ENCODE results near the gene NDST1. TPM values are rescaled to one million over a fixed set of nuclear protein-coding genes. Genes with fewer than 3 reads are reported as not detected.

Gene NDST1
- polyA plus RNA-seq, 2 of the 4 experiments (the other 2 are of a cell fraction) = 24.4 to 50.8 TPM

DNA sequence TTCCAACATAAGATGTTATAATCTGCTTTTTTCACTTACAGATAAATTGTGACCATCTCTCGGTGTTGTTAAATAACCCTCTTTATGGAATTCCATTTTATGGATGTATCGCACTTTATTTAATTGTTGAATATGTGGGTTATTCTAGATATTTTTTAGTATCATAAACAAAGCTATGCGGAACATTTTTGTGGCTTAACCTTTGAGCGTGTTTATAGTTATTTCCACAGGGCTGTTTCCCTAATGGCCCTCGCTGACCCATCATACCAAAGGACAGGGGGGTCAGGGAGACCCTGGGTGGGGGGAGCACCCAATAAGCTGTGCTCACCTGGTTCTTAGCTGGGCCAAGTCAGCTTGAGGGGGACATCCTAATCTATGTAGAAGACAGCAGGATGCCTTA, 65.3 kb downstream of the NDST1 start:
- TF ChIP-seq, protein P1, sequence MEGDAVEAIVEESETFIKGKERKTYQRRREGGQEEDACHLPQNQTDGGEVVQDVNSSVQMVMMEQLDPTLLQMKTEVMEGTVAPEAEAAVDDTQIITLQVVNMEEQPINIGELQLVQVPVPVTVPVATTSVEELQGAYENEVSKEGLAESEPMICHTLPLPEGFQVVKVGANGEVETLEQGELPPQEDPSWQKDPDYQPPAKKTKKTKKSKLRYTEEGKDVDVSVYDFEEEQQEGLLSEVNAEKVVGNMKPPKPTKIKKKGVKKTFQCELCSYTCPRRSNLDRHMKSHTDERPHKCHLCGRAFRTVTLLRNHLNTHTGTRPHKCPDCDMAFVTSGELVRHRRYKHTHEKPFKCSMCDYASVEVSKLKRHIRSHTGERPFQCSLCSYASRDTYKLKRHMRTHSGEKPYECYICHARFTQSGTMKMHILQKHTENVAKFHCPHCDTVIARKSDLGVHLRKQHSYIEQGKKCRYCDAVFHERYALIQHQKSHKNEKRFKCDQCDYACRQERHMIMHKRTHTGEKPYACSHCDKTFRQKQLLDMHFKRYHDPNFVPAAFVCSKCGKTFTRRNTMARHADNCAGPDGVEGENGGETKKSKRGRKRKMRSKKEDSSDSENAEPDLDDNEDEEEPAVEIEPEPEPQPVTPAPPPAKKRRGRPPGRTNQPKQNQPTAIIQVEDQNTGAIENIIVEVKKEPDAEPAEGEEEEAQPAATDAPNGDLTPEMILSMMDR (IDR thresholded peaks at IDR 0.05) = no peak
- no peak for TF ChIP-seq TFCP2L1 (CRISPR knock-in tag; IDR thresholded peaks at IDR 0.05)
- TF ChIP-seq, protein P2, sequence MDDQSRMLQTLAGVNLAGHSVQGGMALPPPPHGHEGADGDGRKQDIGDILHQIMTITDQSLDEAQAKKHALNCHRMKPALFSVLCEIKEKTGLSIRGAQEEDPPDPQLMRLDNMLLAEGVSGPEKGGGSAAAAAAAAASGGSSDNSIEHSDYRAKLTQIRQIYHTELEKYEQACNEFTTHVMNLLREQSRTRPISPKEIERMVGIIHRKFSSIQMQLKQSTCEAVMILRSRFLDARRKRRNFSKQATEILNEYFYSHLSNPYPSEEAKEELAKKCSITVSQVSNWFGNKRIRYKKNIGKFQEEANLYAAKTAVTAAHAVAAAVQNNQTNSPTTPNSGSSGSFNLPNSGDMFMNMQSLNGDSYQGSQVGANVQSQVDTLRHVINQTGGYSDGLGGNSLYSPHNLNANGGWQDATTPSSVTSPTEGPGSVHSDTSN (IDR thresholded peaks at IDR 0.05) = no peak
- Histone ChIP-seq H3K9me3 (no peaks in the 10 kb centered on the region), H3K27ac (no peak overlapping the region), H3K4me2 (no peak overlapping the region), H3K4me3 (no peak overlapping the region), H3K4me1 (no peaks in the 10 kb centered on the region)
- WGBS (ENCODE audit: missing lambda C conversion rate) = 91% methylated on average over 5 of the region's 5 CpGs
- CTCF ChIA-PET = interaction anchor here (0.8 to 2.7 kb wide), 10 partner anchors 9 to 138 kb away, joined by 3 to 13 read pairs (median 4); no protein-coding TSS in a partner anchor
- DNase-seq (ENCODE audit: low read depth in 1 of 2, low spot score in 1 of 2) (no peak), FAIRE-seq (no peak), ATAC-seq (no peak)
- POLR2A ChIA-PET = interaction anchor here (1.1 kb wide), 1 partner anchor 30 kb away, joined by 3 read pairs; no protein-coding TSS in a partner anchor

DNA sequence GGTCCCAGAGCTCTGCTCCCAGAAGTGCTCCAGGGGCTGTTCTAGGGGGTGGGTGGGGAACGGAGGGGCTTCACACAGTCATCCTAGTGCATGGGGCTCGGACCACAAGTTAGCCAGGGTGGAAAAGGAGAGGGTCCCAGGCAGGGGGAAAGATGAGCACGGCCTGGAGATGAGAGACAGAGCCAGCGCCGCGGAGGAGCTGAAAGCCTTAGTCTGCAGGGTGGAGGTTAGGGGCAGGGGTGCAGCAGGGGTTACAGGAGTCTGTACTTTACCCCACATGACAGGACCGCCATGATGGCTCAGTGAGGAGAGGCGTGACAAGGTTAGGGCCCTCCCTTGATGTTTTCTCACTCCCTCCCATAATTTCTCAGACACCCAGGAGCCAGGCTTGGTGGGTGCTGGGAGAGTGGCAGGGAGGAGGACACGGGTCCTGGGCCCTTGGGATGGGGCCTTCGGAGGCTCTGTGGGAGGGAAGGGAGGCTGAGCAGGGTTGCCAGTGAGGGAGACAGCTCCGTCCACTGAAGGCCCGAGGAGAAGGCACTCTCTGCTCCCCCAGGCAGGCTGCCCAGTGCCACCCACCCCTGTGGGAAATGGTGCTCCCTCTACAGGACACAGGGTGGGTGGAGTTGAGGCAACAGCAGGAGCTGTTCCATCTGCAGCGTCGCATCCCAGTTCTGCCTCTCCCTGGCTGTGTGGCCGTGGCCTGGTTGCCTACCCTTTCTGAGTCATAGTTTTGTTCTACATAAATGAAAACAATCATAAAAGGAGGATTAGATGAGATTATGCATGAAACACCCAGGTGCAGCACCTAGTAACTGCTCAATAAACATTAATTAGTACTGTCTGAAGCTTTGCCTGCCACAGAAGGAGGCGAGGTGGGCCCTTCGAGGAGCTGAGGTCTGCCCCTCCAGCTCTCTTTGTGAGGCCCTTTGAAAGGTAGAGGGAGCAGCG, 66.2 kb downstream of the NDST1 start:
- Histone ChIP-seq H3K9me3 (no peaks in the 10 kb centered on the region), H3K4me1 (no peaks in the 10 kb centered on the region), H3K4me3 (no peak overlapping the region), H3K4me2 (no peak overlapping the region), H3K27ac (no peak overlapping the region)
- DNase-seq (ENCODE audit: low read depth in 1 of 2, low spot score in 1 of 2) (peak in 1 of 2 experiments; percentile 31), ATAC-seq (peak; percentile 63 to 84; a peak in 5 of 6 replicates), FAIRE-seq (no peak)
- 77% methylated on average over 17 of the region's 18 CpGs for WGBS (ENCODE audit: missing lambda C conversion rate)
- TF ChIP-seq KDM1A (IDR thresholded peaks at IDR 0.05; ENCODE audit: low read depth) (no peak), RAD21 (conservative IDR thresholded peaks at IDR 0.05 in 1 of 2, IDR thresholded peaks at IDR 0.05 in 1 of 2) (no peak), FOSL2 (IDR thresholded peaks at IDR 0.05) (no peak), FOSL2 (CRISPR knock-in tag; IDR thresholded peaks at IDR 0.05) (no peak), ZNF302 (CRISPR knock-in tag; IDR thresholded peaks at IDR 0.05) (no peak), JUN (IDR thresholded peaks at IDR 0.05) (no peak), ESRRA (IDR thresholded peaks at IDR 0.05; ENCODE audit: borderline replicate concordance, low read length) (no peak)
- TF ChIP-seq, protein P1 (IDR thresholded peaks at IDR 0.05) = peak; percentile 17; the same call in 1 of the 3 replicates
- TF ChIP-seq, protein P3, sequence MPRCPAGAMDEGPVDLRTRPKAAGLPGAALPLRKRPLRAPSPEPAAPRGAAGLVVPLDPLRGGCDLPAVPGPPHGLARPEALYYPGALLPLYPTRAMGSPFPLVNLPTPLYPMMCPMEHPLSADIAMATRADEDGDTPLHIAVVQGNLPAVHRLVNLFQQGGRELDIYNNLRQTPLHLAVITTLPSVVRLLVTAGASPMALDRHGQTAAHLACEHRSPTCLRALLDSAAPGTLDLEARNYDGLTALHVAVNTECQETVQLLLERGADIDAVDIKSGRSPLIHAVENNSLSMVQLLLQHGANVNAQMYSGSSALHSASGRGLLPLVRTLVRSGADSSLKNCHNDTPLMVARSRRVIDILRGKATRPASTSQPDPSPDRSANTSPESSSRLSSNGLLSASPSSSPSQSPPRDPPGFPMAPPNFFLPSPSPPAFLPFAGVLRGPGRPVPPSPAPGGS (IDR thresholded peaks at IDR 0.05) = no peak
- CTCF ChIA-PET = interaction anchor here (0.8 to 2.7 kb wide), 12 partner anchors 10 to 137 kb away, joined by 3 to 13 read pairs (median 4); no protein-coding TSS in a partner anchor
- POLR2A ChIA-PET = interaction anchor here (1.1 kb wide), 1 partner anchor 29 kb away, joined by 3 read pairs; no protein-coding TSS in a partner anchor
